BJ (cell line): ENCODE results near the gene GBF1. TPM values are rescaled to one million over a fixed set of nuclear protein-coding genes. Genes with fewer than 3 reads are reported as not detected.

ENCODE experiments used
- CTCF ChIA-PET: fragments of 350-600 bp; formaldehyde crosslinking; extraction: SDS; loops from one replicate; lab custom pipeline; 2021; ENCODE audit warnings: antibody characterized with exemption, inconsistent platforms; lab: Yijun Ruan, JAX
- POLR2A ChIA-PET: fragments of 300-600 bp; sonication (Branson Sonifier 250); formaldehyde crosslinking; extraction: SDS; loops from one replicate; lab custom pipeline; 2021; ENCODE audit warnings: antibody characterized with exemption; lab: Charles Lee
- DNase-seq: peaks from one replicate; pipeline ENCODE4 v3.0.0-alpha.2; 2011; ENCODE audit warnings: low read depth
- H3K27me3 ChIP-seq: 2 replicates; pipeline ENCODE4 v1.6.0; 2011; ENCODE audit warnings: low read length; ENCODE audit not compliant: control insufficient read depth, insufficient read depth
- H3K36me3 ChIP-seq: 2 replicates; pipeline ENCODE4 v1.5.1; 2011; ENCODE audit warnings: low read length; ENCODE audit not compliant: control insufficient read depth, insufficient read depth
- H3K4me3 ChIP-seq: 2 replicates; pipeline ENCODE4 v1.5.1; 2011; ENCODE audit warnings: low read depth, mild to moderate bottlenecking, control low read depth, low read length
- polyA plus RNA-seq: library from polyadenylated mRNA; depleted of rRNA; stranded (reverse); fragments of >200 nt; gene quantifications from 2 replicates; pipeline ENCODE4 v1.2.3, GENCODE V29; 2011
- TF ChIP-seq, protein P1 (sequence below): IDR thresholded peaks from 2 replicates; pipeline ENCODE4 v1.5.1; 2011; ENCODE audit warnings: low read depth, mild to moderate bottlenecking, control low read depth, inconsistent platforms, low read length, moderate library complexity; ENCODE audit not compliant: insufficient read depth

Gene GBF1
- polyA plus RNA-seq, 1 experiment = 28.4 TPM

DNA sequence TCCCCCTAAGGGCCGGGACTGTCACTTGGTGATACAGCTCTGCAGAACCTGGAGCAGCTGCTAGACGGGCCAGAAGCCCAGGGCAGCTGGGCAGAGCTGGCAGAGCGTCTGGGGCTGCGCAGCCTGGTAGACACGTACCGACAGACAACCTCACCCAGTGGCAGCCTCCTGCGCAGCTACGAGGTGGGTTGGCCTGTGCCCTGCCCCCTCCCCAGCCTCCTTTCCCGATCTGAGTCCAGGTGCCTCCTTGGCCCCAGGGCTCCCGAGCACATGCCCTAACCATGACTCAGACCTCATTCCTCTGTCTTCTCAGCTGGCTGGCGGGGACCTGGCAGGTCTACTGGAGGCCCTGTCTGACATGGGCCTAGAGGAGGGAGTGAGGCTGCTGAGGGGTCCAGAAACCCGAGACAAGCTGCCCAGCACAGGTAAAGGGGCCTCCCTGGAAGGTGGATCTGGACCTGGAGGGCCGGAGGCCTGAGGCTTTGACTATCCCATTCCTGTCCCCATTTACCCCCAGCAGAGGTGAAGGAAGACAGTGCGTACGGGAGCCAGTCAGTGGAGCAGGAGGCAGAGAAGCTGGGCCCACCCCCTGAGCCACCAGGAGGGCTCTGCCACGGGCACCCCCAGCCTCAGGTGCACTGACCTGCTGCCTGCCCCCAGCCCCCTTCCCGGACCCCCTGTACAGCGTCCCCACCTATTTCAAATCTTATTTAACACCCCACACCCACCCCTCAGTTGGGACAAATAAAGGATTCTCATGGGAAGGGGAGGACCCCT, 156.6 kb downstream of the GBF1 start:
- no peak for DNase-seq
- H3K27me3 ChIP-seq = no peaks in the 10 kb centered on the region; the same call in 1 of the 2 replicates
- H3K36me3 ChIP-seq = peaks cover 22% of the 10 kb centered on the region
- ChIA-PET CTCF (interaction anchor here (0.8 to 15.2 kb wide), 10 partner anchors 8 to 232 kb away, joined by 3 to 222 read pairs (median 3); partner anchors contain the start of gene FBXL15), POLR2A (interaction anchor here (0.6 kb wide), 1 partner anchor 289 kb away, joined by 23 read pairs; no protein-coding TSS in a partner anchor)
- TF ChIP-seq, protein P1, sequence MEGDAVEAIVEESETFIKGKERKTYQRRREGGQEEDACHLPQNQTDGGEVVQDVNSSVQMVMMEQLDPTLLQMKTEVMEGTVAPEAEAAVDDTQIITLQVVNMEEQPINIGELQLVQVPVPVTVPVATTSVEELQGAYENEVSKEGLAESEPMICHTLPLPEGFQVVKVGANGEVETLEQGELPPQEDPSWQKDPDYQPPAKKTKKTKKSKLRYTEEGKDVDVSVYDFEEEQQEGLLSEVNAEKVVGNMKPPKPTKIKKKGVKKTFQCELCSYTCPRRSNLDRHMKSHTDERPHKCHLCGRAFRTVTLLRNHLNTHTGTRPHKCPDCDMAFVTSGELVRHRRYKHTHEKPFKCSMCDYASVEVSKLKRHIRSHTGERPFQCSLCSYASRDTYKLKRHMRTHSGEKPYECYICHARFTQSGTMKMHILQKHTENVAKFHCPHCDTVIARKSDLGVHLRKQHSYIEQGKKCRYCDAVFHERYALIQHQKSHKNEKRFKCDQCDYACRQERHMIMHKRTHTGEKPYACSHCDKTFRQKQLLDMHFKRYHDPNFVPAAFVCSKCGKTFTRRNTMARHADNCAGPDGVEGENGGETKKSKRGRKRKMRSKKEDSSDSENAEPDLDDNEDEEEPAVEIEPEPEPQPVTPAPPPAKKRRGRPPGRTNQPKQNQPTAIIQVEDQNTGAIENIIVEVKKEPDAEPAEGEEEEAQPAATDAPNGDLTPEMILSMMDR = no peak
- H3K4me3 ChIP-seq = no peak overlapping the region

DNA sequence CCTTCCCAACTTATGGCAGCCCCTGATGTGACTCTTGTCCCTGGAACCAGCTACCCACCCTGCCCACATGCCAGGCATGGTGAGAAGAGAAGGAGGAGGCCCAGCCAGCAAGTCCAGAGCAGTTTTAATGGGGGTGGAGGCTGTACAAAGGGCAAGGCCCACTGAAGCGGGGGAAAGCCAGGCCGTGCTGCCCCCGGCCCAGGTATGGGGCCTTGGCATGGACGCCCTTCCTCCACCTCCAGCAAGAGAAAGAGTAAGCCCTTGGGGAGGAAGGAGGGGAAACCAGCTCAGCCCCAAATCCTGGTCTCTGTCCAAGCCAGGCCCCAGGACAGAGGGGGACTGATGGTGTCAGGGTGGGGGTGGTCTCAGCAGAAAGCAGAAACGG, 157.2 kb downstream of the GBF1 start:
- ChIA-PET POLR2A (interaction anchor here (0.6 kb wide), 1 partner anchor 289 kb away, joined by 23 read pairs; no protein-coding TSS in a partner anchor), CTCF (interaction anchor here (0.8 to 15.2 kb wide), 12 partner anchors 9 to 236 kb away, joined by 3 to 222 read pairs (median 4); partner anchors contain the start of gene FBXL15)
- Histone ChIP-seq H3K4me3 (no peak overlapping the region), H3K36me3 (peaks cover 20% of the 10 kb centered on the region), H3K27me3 (peaks cover 1% of the 10 kb centered on the region; the same call in 1 of the 2 replicates)
- TF ChIP-seq, protein P1 = no peak
- DNase-seq = no peak

DNA sequence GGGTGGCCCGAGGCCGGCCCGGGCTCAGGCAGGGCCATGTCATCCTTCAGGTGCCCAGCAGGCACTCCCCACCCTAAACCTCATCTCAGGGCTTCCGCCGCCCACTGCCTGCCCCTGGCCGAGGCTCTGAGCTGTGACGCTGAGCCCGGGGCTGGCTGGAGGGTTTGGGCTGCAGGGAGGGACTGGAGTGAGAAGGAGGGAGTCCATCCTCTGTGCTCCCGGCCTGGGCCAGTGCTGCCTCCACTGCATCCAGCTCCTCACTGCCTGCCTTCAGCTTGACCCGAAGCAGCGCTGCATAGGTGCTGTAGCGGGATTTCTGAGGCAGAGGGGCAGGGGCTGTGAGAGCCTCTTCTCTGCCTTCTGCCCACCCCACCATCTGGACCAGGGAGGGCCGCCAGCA, 157.8 kb downstream of the GBF1 start:
- no peak for DNase-seq
- TF ChIP-seq, protein P1 = no peak
- Histone ChIP-seq H3K36me3 (peaks cover 17% of the 10 kb centered on the region), H3K27me3 (peaks cover 6% of the 10 kb centered on the region), H3K4me3 (no peak overlapping the region)
- ChIA-PET CTCF (interaction anchor here (0.7 to 15.2 kb wide), 22 partner anchors 9 to 287 kb away, joined by 3 to 222 read pairs (median 5); partner anchors contain the start of gene FBXL15), POLR2A (no interaction called here)

DNA sequence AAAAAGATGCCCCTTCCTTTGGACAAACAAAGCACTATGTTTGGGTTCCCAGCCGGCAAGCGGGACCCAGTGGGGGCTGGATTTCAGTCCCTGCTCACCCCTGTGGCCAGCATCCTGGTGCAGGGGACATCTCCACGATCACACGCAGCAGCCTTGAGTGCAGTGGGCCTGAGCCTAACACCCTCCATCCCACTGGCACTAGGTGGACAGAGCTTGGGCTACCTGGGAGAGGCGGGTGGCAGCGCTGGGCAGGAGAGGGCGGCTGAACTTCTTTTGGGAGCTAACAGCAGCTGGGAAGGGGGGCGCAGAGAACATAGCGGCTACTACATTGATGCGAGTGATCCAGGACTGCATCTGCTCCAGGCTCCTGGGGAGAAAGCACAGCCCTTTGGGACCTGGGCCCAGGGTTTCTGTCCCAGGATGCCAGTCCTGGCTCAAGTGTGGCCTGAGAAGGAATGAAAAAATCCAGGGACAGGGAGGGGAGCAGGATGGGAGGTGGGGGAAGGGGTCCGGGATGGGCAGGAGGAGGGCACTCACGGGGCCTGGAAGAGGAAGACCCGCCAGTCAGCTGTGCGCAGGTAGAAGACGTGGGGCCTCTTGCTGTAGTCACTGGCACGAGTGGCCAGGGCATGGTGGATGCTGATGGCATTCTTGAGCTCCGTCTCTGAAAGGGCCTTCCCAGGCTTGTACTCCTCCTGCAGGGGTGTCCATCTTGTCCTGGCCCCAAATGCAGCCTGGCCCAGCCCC, 159.2 kb downstream of the GBF1 start:
- H3K27me3 ChIP-seq = peaks cover 13% of the 10 kb centered on the region
- POLR2A ChIA-PET = no interaction called here
- no peak overlapping the region for H3K4me3 ChIP-seq
- CTCF ChIA-PET = interaction anchor here (0.6 to 15.2 kb wide), 22 partner anchors 8 to 288 kb away, joined by 3 to 222 read pairs (median 4); partner anchors contain the start of gene FBXL15
- TF ChIP-seq, protein P1 = no peak
- DNase-seq = no peak
- peaks cover 14% of the 10 kb centered on the region for H3K36me3 ChIP-seq

DNA sequence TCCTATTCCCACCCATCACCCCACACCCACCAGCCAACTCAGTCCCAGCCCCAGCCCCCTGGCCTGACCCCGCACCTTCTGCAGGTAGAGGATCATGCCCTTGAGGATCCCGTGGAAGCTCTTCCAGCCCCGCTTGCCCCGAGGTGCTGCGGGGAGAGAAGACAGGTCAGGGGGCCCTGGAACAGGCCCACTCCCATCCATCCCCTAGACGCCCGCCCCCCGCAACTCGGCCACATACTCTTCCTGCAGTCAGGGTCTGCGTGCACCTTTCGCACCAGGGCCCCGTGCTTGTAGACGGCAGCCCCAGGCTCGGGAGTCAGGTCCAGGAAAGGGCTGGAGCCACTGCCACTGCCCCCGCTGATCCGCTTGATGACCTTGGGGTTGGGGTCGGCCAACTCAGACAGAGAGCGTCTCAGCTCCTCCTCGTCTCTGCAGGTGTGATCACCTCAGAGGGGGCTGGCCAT, 159.8 kb downstream of the GBF1 start:
- ChIA-PET CTCF (interaction anchor here (0.6 to 15.2 kb wide), 10 partner anchors 11 to 273 kb away, joined by 3 to 222 read pairs (median 5); partner anchors contain the start of gene FBXL15), POLR2A (no interaction called here)
- no peak for DNase-seq
- peaks cover 11% of the 10 kb centered on the region for H3K36me3 ChIP-seq
- H3K27me3 ChIP-seq = peaks cover 19% of the 10 kb centered on the region
- TF ChIP-seq, protein P1 = no peak
- no peak overlapping the region for H3K4me3 ChIP-seq
